ENCODE results near the gene AHNAK2.
A peak's percentile ranks its signal among the peaks of the same experiment; 100 is the strongest.

The AHNAK2 gene

DNA sequence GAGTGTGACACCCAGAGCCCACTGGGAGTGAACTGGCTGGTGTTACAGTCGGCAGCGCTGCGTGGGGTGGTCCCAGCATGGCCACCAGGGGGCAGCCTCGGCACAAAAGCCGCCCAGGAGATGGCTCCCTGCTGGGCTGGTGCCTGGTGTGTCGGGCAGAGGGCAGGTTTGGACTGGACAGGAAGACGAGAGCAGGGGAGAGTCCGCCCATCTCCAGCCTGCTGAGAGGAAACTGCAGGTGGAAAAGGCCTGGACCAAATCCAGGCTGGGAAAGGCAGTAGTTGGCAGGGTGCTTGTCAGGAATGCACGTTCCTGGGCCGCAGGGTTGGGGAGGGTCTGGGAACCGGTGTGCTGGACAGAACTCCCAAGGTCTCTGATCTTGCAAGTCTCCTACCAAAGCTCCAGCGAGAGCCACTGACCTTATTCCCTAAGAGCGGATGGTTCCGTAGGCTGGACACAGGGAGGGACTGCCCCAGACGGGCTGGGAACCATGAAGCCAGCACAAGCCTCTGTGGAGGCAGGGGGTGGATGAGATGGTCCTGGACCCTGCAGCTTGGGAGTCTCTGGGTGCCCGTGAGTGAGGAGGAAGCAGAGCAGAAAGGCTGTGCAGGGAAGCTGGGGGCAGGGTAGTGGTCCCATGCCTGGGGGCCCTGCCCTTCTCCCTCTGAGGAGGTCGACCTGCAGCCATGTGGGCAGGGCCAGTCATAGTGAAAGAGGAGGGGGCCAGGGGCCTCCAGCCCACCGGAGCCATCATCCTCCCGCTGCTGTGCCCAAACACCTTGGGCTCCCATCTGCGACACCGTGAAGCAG is 1.8 kb downstream of the AHNAK2 start:
- TF ChIP-seq POLR2A (IDR thresholded peaks at IDR 0.05; ENCODE audit: extremely low read depth, insufficient read length) (no peak), MYC (IDR thresholded peaks at IDR 0.05; ENCODE audit: low read depth, low read length) (0 out of 2 replicates have a peak, but pooled peaks have one; percentile 28)
- TF ChIP-seq, protein P1, sequence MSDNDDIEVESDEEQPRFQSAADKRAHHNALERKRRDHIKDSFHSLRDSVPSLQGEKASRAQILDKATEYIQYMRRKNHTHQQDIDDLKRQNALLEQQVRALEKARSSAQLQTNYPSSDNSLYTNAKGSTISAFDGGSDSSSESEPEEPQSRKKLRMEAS (IDR thresholded peaks at IDR 0.05; ENCODE audit: low read depth, low read length) = peak; percentile 60
- TF ChIP-seq, protein P2, sequence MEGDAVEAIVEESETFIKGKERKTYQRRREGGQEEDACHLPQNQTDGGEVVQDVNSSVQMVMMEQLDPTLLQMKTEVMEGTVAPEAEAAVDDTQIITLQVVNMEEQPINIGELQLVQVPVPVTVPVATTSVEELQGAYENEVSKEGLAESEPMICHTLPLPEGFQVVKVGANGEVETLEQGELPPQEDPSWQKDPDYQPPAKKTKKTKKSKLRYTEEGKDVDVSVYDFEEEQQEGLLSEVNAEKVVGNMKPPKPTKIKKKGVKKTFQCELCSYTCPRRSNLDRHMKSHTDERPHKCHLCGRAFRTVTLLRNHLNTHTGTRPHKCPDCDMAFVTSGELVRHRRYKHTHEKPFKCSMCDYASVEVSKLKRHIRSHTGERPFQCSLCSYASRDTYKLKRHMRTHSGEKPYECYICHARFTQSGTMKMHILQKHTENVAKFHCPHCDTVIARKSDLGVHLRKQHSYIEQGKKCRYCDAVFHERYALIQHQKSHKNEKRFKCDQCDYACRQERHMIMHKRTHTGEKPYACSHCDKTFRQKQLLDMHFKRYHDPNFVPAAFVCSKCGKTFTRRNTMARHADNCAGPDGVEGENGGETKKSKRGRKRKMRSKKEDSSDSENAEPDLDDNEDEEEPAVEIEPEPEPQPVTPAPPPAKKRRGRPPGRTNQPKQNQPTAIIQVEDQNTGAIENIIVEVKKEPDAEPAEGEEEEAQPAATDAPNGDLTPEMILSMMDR (IDR thresholded peaks at IDR 0.05; ENCODE audit: low read depth, low read length) = peak; percentile 84
- H3K4me3 ChIP-seq (ENCODE audit: low read depth, low read length) = no peak overlapping the region
- peak; percentile 80 for DNase-seq (ENCODE audit: low read depth)

DNA sequence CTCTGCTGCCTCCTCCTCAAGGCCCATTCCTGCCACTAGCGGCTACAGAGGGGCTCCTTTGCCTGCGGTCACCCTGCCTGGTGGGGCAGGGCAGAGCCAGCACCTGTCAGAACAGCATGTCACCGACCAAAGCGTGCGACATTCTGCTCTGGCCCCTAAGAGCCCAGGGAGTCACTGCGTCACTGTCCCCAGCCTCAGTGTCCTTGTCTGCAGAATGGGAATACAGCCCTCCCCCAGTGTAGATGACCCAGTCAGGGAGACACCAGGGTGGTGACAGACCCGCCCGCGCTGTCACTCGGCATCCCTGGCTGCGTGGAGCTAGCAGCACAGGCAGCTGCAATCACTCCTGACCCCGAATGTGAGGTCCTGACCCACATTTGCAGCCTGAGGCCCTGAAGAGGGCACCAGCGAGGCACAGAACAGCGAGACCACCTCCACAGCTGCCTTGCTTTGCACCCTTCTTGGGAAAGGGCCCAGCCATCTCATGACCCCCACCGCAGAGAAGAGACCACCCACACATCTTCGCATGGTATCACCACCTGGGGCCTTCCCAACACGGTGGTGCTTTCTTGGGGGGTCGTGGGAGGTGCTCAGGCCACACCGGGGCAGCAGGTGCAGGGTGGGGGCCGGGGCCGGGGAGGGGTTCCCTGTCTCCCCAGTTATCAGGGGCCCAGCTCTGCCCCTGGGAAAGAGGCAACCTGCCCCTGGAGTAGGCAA is 2.5 kb downstream of the AHNAK2 start:
- DNase-seq (ENCODE audit: low read depth) = peak; percentile 45
- TF ChIP-seq, protein P1 (IDR thresholded peaks at IDR 0.05; ENCODE audit: low read depth, low read length) = no peak
- TF ChIP-seq MYC (IDR thresholded peaks at IDR 0.05; ENCODE audit: low read depth, low read length) (no peak), POLR2A (IDR thresholded peaks at IDR 0.05; ENCODE audit: extremely low read depth, insufficient read length) (no peak)
- TF ChIP-seq, protein P2 (IDR thresholded peaks at IDR 0.05; ENCODE audit: low read depth, low read length) = no peak
- H3K4me3 ChIP-seq (ENCODE audit: low read depth, low read length) = no peak overlapping the region

DNA sequence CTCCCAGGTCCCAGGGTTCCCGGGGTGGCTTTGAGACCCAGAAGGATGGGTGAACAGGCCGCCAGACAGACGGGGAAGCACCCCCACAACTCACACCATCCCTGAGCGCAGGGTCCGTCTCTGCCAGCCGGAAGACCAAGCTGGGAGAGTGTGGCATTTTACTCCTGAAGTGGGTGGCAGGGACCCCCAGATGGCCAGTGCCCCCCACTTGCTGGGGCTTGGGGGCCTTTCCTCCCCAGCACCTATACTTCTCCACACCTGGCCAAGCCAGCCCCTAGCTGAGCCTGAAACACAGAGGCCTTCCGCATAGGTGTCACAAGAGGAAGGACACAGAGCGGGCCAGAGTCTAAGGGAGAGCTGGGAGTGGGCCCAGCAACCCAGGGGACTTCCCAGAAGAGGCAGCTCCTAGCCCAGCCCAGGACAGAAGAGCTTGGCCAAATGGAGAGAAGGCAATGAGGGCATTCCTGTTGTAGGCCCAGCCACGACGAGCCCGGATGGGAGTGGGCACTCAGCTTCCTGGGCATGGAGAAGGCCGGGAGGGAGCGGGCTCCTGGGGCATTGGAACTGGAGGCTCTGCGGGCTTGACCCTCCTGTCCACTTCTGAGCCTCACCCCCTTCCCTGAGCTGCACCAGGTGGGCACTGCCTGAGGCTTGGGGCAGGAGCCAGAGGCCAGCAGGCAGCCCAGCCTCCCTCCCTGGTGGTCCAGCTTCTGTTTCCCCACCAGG is 3.3 kb downstream of the AHNAK2 start:
- no peak overlapping the region for H3K4me3 ChIP-seq (ENCODE audit: low read depth, low read length)
- DNase-seq (ENCODE audit: low read depth) = no peak
- TF ChIP-seq MYC (IDR thresholded peaks at IDR 0.05; ENCODE audit: low read depth, low read length) (no peak), POLR2A (IDR thresholded peaks at IDR 0.05; ENCODE audit: extremely low read depth, insufficient read length) (no peak)
- TF ChIP-seq, protein P1 (IDR thresholded peaks at IDR 0.05; ENCODE audit: low read depth, low read length) = no peak
- TF ChIP-seq, protein P2 (IDR thresholded peaks at IDR 0.05; ENCODE audit: low read depth, low read length) = no peak

DNA sequence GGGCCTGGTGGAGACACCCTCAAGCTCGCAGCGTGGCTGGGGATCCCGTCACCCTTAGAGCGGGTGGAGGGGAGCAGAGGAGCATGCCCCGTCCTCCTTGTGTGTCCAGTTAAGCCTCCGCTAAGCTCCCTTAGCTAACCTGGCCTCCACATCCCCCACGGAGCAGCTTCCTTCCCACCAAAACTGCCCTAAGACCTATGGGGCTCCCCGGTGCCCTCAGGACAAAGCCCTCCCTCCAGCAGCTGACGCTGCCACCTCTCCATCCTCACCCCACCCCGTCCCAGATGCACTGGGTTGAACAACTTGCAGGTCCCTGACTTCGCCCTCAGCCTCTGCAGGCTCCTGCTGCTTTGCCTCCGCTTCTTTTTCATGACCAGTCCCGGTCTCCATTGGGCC is 4.0 kb downstream of the AHNAK2 start:
- no peak overlapping the region for H3K4me3 ChIP-seq (ENCODE audit: low read depth, low read length)
- DNase-seq (ENCODE audit: low read depth) = no peak
- TF ChIP-seq, protein P2 (IDR thresholded peaks at IDR 0.05; ENCODE audit: low read depth, low read length) = no peak
- TF ChIP-seq MYC (IDR thresholded peaks at IDR 0.05; ENCODE audit: low read depth, low read length) (no peak), POLR2A (IDR thresholded peaks at IDR 0.05; ENCODE audit: extremely low read depth, insufficient read length) (no peak)
- TF ChIP-seq, protein P1 (IDR thresholded peaks at IDR 0.05; ENCODE audit: low read depth, low read length) = no peak

DNA sequence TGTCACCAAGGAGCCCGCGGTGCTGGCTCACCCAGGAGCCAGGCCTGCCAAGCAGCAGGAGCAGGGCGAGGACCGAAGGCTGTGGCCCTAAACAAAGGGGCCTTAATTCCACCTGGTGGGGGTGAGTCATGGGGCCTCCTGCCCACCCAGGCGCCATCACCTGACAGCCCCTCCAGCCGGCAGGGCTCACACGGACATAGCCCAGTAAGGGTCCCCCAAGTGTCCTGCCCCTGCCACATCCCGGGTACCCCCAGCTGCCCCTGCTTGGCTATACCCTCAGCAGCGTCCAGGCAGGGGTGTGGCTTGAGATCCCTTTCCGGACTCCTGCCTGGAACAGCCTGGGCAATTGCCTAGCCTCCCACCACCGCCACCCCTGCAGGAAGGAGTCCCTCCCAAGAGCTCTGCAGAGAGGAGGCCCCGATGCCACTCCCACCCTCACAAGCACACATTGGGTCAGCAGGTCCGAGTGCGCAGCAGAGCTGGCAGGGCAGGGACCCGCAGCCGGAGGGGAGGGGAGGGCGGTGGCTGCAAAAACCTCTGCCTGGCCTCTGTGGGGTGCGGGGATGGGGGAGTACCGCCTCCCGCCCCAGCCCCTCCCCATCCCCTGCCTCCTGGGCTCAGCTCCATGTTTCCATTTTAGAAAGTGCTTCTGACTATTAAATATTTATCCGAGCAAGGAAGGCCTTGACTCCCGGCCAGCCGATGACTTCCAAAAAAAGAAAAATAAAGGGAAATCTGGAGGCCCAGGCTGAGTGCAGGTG is 4.6 kb downstream of the AHNAK2 start:
- DNase-seq (ENCODE audit: low read depth) = no peak
- no peak overlapping the region for H3K4me3 ChIP-seq (ENCODE audit: low read depth, low read length)
- TF ChIP-seq, protein P1 (IDR thresholded peaks at IDR 0.05; ENCODE audit: low read depth, low read length) = no peak
- TF ChIP-seq, protein P2 (IDR thresholded peaks at IDR 0.05; ENCODE audit: low read depth, low read length) = no peak
- TF ChIP-seq MYC (IDR thresholded peaks at IDR 0.05; ENCODE audit: low read depth, low read length) (no peak), POLR2A (IDR thresholded peaks at IDR 0.05; ENCODE audit: extremely low read depth, insufficient read length) (no peak)

Data from NB4 (cell line).